Esophagus squamous epithelium (tissue), 4 donors: Measurements from ENCODE around the gene MFSD6L.

Source experiments
- POLR2A ChIP-seq, 4 donors: fragments of 450-650 bp; IDR thresholded peaks; one replicate each; pipeline ENCODE4 v1.6.1; 2017; ENCODE audit warnings: antibody characterized with exemption in 4 of 4, mild to moderate bottlenecking in 4 of 4, moderate library complexity in 3 of 4
- TF ChIP-seq, protein P1 (sequence below), 6 experiments: fragments of 450-650 bp in 4 of 6; fragments of 200-600 bp in 2 of 6; sonication (generic) in 2 of 6; IDR thresholded peaks; one replicate each; pipeline ENCODE4 v1.5.1; 2016 to 2019; ENCODE audit warnings: antibody characterized with exemption in 6 of 6, mild to moderate bottlenecking in 4 of 6, moderate library complexity in 4 of 6

DNA sequence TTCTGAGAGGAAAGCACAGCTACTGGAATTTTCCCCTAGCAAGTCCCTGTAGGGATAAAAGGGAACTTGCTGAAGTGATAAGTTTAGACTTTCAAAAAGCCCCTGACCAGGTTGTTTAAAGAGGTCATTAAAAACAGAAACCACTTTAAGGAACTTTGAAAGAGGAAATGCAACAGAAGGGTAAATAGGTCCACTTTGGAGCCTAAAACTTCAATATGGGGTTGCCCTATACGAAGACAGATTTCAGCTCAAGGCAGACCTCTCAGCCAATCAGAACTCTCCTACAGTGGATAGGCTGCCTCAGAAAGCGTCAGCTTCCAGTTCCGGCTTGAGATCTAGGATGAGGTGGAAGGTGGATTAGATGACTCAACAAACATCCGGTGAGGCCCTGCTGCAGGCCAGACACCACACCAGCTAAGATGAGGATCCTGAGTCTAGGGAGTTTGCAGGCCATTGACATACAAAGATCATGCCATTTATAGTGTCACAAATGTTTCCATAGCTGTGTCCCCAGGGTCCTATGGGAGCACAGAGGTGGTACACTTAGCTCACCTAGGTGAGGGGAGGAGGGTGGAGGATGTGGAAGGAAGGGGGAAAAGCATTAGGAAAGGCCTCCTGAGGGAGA lies 7.9 kb upstream of the MFSD6L start:
- no peak for TF ChIP-seq POLR2A (IDR thresholded peaks at IDR 0.05)
- TF ChIP-seq, protein P1, sequence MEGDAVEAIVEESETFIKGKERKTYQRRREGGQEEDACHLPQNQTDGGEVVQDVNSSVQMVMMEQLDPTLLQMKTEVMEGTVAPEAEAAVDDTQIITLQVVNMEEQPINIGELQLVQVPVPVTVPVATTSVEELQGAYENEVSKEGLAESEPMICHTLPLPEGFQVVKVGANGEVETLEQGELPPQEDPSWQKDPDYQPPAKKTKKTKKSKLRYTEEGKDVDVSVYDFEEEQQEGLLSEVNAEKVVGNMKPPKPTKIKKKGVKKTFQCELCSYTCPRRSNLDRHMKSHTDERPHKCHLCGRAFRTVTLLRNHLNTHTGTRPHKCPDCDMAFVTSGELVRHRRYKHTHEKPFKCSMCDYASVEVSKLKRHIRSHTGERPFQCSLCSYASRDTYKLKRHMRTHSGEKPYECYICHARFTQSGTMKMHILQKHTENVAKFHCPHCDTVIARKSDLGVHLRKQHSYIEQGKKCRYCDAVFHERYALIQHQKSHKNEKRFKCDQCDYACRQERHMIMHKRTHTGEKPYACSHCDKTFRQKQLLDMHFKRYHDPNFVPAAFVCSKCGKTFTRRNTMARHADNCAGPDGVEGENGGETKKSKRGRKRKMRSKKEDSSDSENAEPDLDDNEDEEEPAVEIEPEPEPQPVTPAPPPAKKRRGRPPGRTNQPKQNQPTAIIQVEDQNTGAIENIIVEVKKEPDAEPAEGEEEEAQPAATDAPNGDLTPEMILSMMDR (IDR thresholded peaks at IDR 0.05): no peak
